GM23248 (cell line): ENCODE measurements around the gene ATP13A3. TPM values are rescaled to one million over a fixed set of nuclear protein-coding genes. Genes with fewer than 3 reads are reported as not detected.
"Not testable (repeated sequence)": the region's sequence is repeated elsewhere in the genome, so short reads cannot be mapped to it uniquely, and the experiment has no call there.

ENCODE experiments used
- DNase-seq: peaks from one replicate; pipeline ENCODE4 v3.0.0-alpha.2; 2015
- H2AFZ ChIP-seq: fragments of 200-600 bp; sonication (generic); 2 replicates; pipeline ENCODE4 v1.6.1; 2016; ENCODE audit warnings: antibody characterized with exemption
- H3F3A ChIP-seq: fragments of 200-600 bp; sonication (generic); 2 replicates; pipeline ENCODE4 v1.6.1; 2016; ENCODE audit warnings: mild to moderate bottlenecking, antibody characterized with exemption, mixed run types; ENCODE audit not compliant: insufficient read depth
- H3K27ac ChIP-seq: fragments of 200-600 bp; sonication (generic); 2 replicates; pipeline ENCODE4 v1.5.1; 2016; ENCODE audit warnings: mild to moderate bottlenecking
- H3K27me3 ChIP-seq: fragments of 200-600 bp; sonication (generic); replicated peaks from 2 replicates; pipeline ENCODE4 v1.6.1; 2016; ENCODE audit warnings: mild to moderate bottlenecking; ENCODE audit not compliant: insufficient read depth
- H3K36me3 ChIP-seq: fragments of 200-600 bp; sonication (generic); 2 replicates; pipeline ENCODE4 v1.6.1; 2016; ENCODE audit warnings: low read depth, mild to moderate bottlenecking
- H3K4me1 ChIP-seq: fragments of 200-600 bp; sonication (generic); 2 replicates; pipeline ENCODE4 v1.6.1; 2016; ENCODE audit warnings: mild to moderate bottlenecking; ENCODE audit not compliant: insufficient read depth
- H3K4me2 ChIP-seq: fragments of 200-600 bp; sonication (generic); one replicate; pipeline ENCODE4 v1.6.1; 2016; ENCODE audit warnings: mild to moderate bottlenecking; ENCODE audit not compliant: unreplicated experiment
- H3K4me3 ChIP-seq: fragments of 200-600 bp; sonication (generic); 2 replicates; pipeline ENCODE4 v1.5.1; 2016; ENCODE audit warnings: mild to moderate bottlenecking
- H3K79me2 ChIP-seq: fragments of 200-600 bp; sonication (generic); 2 replicates; pipeline ENCODE4 v1.6.1; 2016; ENCODE audit warnings: mild to moderate bottlenecking; ENCODE audit not compliant: insufficient read depth
- H3K9ac ChIP-seq: fragments of 200-600 bp; sonication (generic); 2 replicates; pipeline ENCODE4 v1.6.1; 2016; ENCODE audit warnings: mild to moderate bottlenecking
- H3K9me2 ChIP-seq: fragments of 200-600 bp; sonication (generic); 2 replicates; pipeline ENCODE4 v1.6.1; 2016; ENCODE audit warnings: mixed run types, mild to moderate bottlenecking, moderate library complexity; ENCODE audit not compliant: insufficient read depth
- H3K9me3 ChIP-seq: fragments of 200-600 bp; sonication (generic); one replicate; pipeline ENCODE4 v1.6.1; 2017; ENCODE audit warnings: low read depth
- H4K20me1 ChIP-seq: fragments of 200-600 bp; sonication (generic); 2 replicates; pipeline ENCODE4 v1.6.0; 2016; ENCODE audit not compliant: insufficient read depth
- EZH2 ChIP-seq: fragments of 200-600 bp; sonication (generic); IDR thresholded peaks from 2 replicates; pipeline ENCODE4 v1.6.1; 2018; ENCODE audit warnings: antibody characterized with exemption, mild to moderate bottlenecking; ENCODE audit not compliant: insufficient read depth, poor library complexity, severe bottlenecking
- EZH2phosphoT487 ChIP-seq: fragments of 200-600 bp; sonication (generic); IDR thresholded peaks from 2 replicates; pipeline ENCODE4 v1.6.1; 2018; ENCODE audit warnings: antibody characterized with exemption, moderate library complexity, mild to moderate bottlenecking, low read depth; ENCODE audit not compliant: insufficient read depth
- WGBS, 2 experiments: methylation state at CpG; one replicate each; pipeline ENCODE4 v1.1.6; 2015 to 2017; ENCODE audit warnings: low lambda C conversion rate in 2 of 2, low coverage in 1 of 2; ENCODE audit errors: missing lambda C conversion rate in 2 of 2; 5-methylcytosine and 5-hydroxymethylcytosine counted together
- in situ Hi-C: fragments of 300-500 bp; cut with MboI; formaldehyde crosslinking; loops from 2 replicates; pipeline ENCODE4 v1.15.0; 2020
- polyA plus RNA-seq: library from polyadenylated mRNA; unstranded; fragments of >200 nt; fragmentation: Nextera tagmentation; extraction: Ambion mirVana; gene quantifications from 2 replicates; pipeline ENCODE4 v1.2.1, GENCODE V29; 2016
- total RNA-seq: library from RNA; depleted of rRNA; stranded (reverse); fragments of >200 nt; shearing (Covaris generic); gene quantifications from 2 replicates; pipeline ENCODE4 v1.2.3, GENCODE V29; 2014

The ATP13A3 gene
- total and polyA plus RNA-seq, 2 experiments from 2014 or later, result 22.3 to 232 TPM

DNA sequence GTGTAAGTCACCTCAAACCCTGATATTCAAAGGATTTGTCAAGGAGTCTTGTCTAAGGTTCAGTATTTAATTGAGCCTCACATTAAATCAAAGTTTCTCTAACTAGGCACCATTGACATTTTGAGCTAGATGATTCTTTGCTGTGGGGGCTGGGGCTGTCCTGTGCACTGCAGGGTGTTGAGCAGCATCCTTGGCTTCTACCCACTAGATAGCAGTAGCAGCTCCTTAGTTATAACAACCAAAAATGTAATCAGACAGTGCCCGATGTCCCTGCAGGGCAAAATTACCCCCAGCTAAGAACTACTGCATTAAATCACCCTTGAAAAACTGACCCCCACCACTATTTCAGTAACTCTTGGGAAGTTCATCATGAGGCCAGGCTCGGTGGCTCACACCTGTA lies 17.3 kb upstream of the ATP13A3 start:
- Histone ChIP-seq H3K36me3 (no peaks in the 10 kb centered on the region), H3K9me2 (no peaks in the 10 kb centered on the region), H3K4me1 (peaks cover 17% of the 10 kb centered on the region), H3K9me3 (no peaks in the 10 kb centered on the region), H4K20me1 (no peaks in the 10 kb centered on the region), H2AFZ (no peak overlapping the region), H3K4me2 (no peak overlapping the region), H3K27me3 (no peaks in the 10 kb centered on the region), H3K27ac (no peak overlapping the region), H3F3A (peaks cover 12% of the 10 kb centered on the region; the same call in 1 of the 2 replicates), H3K79me2 (no peaks in the 10 kb centered on the region), H3K9ac (no peak overlapping the region), H3K4me3 (no peak overlapping the region)
- no peak for TF ChIP-seq EZH2phosphoT487
- no peak for TF ChIP-seq EZH2
- 93 to 97% methylated on average over 2 of the region's 2 CpGs for WGBS, 2 experiments
- in situ Hi-C loops, result no loop called here
- DNase-seq, result no peak

DNA sequence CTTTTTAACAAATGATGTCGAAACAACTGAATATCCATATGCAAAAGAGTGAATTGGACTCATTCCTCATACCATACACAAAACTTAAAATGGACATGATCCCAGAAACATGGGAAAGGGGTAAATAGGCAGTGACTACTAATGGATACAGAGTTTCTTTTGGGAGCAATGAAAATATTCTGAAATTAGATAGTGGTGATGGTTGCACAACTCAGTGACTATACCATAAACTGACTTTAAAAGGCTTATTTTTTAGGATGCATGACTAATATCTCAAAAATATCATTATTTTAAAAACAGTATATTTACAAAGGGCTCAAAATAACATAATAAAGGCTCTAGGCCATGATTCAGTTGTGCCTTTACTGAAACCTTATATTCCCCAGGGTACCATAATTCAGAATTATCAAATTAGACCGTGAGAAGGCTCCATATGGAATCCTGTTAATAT lies 16.3 kb upstream of the ATP13A3 start:
- Histone ChIP-seq H4K20me1 (no peaks in the 10 kb centered on the region), H3K9me3 (no peaks in the 10 kb centered on the region), H3K36me3 (no peaks in the 10 kb centered on the region), H3K4me3 (no peak overlapping the region), H3F3A (peaks cover 12% of the 10 kb centered on the region; the same call in 1 of the 2 replicates), H3K9me2 (no peaks in the 10 kb centered on the region), H3K27me3 (no peaks in the 10 kb centered on the region), H3K4me2 (no peak overlapping the region), H3K79me2 (no peaks in the 10 kb centered on the region), H3K9ac (no peak overlapping the region), H3K4me1 (peaks cover 20% of the 10 kb centered on the region), H2AFZ (no peak overlapping the region), H3K27ac (no peak overlapping the region)
- TF ChIP-seq EZH2phosphoT487 (no peak), EZH2 (no peak)
- in situ Hi-C loops, result no loop called here
- 63 to 68% methylated on average over 2 of the region's 2 CpGs for WGBS, 2 experiments
- peak; percentile 39 for DNase-seq

DNA sequence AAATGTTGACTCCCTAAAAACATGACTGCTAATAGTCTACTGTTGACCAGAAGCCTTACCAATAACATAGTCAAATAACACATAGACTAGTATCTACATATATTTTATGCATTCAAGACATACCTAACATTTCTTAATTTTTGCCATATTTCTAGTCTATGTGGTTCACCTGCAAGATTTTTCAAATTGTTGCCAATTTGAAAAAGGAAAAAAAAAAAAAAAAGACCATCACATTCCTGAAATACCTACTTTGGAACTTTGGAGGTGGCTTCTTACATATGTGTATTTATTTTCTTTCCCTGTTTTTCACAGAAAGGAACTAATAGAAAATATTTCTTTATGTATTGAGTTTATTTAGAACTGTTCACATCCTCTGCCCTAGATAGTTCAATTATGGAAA lies 13.4 kb upstream of the ATP13A3 start:
- no peak overlapping the region for H3K4me3 ChIP-seq
- no peak overlapping the region for H3K27ac ChIP-seq
- no peaks in the 10 kb centered on the region for H3K9me2 ChIP-seq
- DNase-seq, result no peak
- H3K79me2 ChIP-seq, result no peaks in the 10 kb centered on the region
- TF ChIP-seq EZH2phosphoT487 (no peak), EZH2 (no peak)
- no peak overlapping the region for H3K4me2 ChIP-seq
- H2AFZ ChIP-seq, result no peak overlapping the region
- peaks cover 13% of the 10 kb centered on the region; the same call in 1 of the 2 replicates for H3F3A ChIP-seq
- in situ Hi-C loops, result no loop called here
- no peaks in the 10 kb centered on the region for H3K9me3 ChIP-seq
- peaks cover 23% of the 10 kb centered on the region for H3K4me1 ChIP-seq
- H4K20me1 ChIP-seq, result no peaks in the 10 kb centered on the region
- H3K27me3 ChIP-seq, result no peaks in the 10 kb centered on the region
- H3K9ac ChIP-seq, result no peak overlapping the region
- H3K36me3 ChIP-seq, result no peaks in the 10 kb centered on the region

DNA sequence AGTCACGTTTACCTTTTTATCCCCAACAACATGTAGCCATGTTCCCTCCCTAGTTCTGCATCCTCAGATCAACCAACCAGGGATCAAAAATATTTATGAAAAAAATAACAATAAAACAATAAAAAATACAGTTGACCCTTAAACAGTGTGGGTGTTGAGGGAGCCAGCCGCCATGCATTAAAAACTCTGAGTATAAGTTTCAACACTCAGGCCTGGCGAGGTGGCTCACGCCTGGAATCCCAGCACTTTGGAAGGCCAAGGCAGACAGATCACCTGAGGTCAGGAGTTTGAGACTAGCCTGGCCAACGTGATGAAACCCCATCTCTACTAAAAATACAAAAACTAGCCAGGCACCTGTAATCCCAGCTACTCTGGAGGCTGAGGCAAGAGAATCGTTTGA lies 12.7 kb upstream of the ATP13A3 start:
- 70 to 72% methylated on average over 6 of the region's 6 CpGs for WGBS, 2 experiments
- in situ Hi-C loops, H3K27ac ChIP-seq: not testable (repeated sequence)

More for the DNA sequence above, 12.7 kb upstream of the ATP13A3 start:
- H2AFZ ChIP-seq, DNase-seq, H4K20me1 ChIP-seq, H3K4me2 ChIP-seq, H3K36me3 ChIP-seq, H3K9ac ChIP-seq, H3K4me3 ChIP-seq, H3K79me2 ChIP-seq, H3K9me2 ChIP-seq, H3K9me3 ChIP-seq, H3K27me3 ChIP-seq: not testable (repeated sequence)
- Histone ChIP-seq H3K4me1 (peaks cover 29% of the 10 kb centered on the region), H3F3A (peaks cover 20% of the 10 kb centered on the region)
